GM19463 (cell line): ENCODE results near the gene PHLDB2.

Experiments used
- ATAC-seq: cut with Tn5 transposase; IDR thresholded peaks from one replicate; pipeline ENCODE4 v1.9.1; 2021; ENCODE audit warnings: mild to moderate bottlenecking, moderate library complexity; ENCODE audit not compliant: unreplicated experiment

Gene PHLDB2

DNA sequence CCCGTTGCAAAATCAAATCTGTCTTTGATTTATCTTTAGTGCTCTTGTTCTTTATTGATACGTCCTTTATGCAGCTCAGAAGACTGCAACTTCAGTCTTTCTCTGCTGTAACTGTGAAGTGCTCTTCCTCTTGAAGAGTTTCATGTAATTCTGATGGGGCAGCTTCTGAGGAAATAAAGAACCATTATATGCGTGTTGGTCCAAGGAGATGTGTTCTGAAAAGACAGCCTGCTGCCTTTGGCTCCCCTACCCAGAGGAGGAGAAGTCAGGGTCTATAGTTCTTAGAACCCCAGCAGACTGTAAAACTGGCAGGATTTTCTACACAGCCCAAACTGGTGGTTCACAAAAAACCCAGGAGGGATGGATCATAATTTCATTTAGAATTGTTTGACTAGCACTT lies 97.4 kb downstream of the PHLDB2 start:
- ATAC-seq = no peak

- no peak for ATAC-seq
Observed at GRCh38 chr3:111956995-111957734, 98.1 kb downstream of the PHLDB2 start.

- ATAC-seq = no peak
Observed at GRCh38 chr3:111961461-111962164, 102.5 kb downstream of the PHLDB2 start.

- ATAC-seq = no peak
Observed at GRCh38 chr3:111963424-111963823, 104.4 kb downstream of the PHLDB2 start.

GRCh38 chr3:111965484-111965883 lies 106.4 kb downstream of the PHLDB2 start:
- no peak for ATAC-seq

- ATAC-seq = no peak
Observed at GRCh38 chr3:111967068-111967467, 108.0 kb downstream of the PHLDB2 start.

DNA sequence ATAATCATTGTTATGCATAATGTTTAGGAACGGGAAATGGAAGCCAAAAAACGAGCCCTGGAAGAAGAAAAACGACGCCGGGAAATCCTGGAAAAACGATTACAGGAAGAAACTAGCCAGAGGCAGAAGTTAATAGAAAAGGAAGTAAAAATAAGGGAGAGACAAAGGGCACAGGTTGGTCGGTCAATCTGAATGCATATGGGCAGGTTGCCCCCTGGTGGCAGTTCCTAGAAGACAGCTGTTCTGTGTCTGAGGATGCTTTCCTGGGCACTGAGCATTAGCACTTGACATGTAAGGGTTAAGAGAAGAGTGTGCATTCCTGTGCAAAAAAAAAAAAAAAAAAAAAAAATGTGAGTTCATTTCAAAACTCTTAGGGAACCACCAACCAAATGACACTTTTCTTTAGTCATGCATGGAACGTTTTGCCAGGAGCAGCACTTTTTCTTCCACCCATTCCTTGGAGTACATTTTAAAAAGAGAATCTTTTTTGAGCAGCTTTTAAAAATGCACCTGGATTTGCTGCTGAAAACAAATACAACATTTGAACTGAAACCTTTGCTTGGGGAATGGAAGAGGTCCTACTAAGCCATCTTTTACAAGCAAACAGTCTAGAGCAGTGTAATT lies 108.7 kb downstream of the PHLDB2 start:
- peak; percentile 93 for ATAC-seq

GRCh38 chr3:111968319-111969054 lies 109.4 kb downstream of the PHLDB2 start:
- no peak for ATAC-seq

DNA sequence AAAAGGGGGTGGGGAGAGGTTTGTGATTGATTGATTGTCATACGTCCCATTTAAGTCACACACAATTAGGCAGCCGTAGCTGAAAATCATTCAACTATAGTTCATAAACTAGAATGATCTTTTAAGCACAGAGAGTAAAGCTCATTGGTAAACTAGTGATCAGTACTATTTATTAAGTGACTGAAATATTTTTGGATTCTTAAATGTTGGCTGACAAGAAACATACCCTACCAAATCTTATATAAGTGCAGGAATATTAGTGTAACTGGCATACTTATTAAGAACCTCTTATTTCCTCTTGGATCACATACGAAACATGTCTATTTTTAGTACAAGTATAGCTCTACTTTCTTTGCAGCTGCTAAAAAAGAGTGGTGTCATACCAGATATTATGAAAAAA lies 111.3 kb downstream of the PHLDB2 start:
- ATAC-seq = no peak

DNA sequence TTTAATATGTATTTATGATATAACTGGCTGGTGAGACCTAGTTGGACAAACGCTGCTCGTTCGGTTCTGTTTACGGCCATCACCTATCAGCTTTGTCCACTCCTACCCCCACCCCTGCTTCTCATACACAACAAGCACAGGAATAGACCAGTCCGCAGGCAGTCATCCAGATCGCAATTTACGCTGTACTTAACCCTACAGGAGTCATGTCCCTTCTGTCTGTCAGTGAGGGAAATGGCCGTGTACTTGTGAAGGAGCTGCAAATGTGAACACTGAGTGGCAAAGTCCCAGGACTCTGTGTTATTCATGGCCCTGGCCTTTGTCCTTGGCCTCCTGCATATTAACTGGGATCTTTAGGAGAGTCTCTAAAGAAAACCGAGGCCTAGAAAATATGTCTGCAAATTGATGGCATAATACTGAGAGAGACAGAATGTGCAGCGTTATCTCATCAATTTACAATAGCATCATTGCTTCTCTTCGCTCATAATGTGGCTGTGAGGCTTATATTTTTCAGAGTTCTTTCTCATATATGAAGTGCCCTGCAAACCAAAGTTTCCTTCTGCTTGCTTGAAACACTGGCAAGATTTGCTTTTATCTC lies 112.6 kb downstream of the PHLDB2 start:
- no peak for ATAC-seq

DNA sequence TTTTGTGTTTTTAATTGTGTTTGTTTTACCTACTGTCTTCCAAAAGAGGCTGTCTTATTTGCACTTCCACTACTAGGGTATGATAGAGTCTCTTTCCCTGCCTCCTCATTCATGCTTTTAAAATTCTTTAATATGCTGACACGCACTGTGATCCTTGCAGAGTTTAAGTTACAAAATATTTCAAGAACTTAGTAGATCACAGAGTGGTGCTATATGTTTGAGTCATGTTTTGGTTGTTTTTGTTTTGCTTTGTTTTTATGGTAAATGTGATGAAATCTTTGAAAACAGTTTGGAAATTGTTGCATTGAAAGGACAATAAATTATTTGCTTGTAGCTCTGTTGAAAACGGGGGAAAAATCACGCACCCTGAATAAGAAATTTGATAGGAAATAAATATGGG lies 113.8 kb downstream of the PHLDB2 start:
- ATAC-seq = no peak

DNA sequence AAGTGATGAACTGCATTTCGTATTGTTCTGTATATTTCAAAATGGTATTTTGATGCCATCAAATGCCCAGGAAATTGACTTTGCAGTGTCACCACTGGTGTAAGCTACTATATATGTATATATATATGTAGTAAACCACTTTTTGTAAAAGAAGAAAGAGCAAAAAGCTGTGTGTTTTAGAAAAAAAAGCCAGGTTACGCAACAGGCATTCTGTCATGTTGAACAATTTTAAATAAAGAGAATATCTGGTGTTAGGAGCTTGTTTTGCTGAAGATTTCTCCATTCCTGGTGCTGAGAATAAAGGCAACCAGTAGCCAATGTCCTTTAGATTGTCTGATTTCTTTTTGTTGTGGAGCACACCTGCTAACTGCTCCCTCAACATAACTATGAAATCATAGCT lies 116.1 kb downstream of the PHLDB2 start:
- ATAC-seq = no peak

DNA sequence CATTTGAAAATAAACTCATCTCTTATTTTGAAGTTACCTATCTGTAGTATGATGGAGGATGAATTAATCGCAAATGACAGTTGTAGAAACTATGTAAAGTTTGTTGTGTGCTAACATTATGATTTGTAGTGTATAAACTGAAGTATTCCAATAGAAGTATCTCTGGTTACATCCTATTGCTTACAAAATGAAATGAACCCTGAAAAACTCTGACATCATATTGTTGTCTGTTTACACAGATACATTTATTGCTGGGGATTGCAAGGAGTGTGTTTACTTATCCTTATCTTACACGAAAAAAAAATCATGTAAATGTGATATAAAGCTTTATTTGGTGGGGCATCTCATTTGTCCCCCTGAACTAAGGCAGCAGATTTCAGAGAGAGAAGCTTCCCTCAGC lies 117.2 kb downstream of the PHLDB2 start:
- no peak for ATAC-seq

- peak; percentile 94 for ATAC-seq
Observed at GRCh38 chr3:111978583-111979433, 119.7 kb downstream of the PHLDB2 start, which contains the start of gene ABHD10. Gene ABHD10 (plus strand): TSS chr3:111979026. CDS start chr3:111979062, 36 bp downstream.

DNA sequence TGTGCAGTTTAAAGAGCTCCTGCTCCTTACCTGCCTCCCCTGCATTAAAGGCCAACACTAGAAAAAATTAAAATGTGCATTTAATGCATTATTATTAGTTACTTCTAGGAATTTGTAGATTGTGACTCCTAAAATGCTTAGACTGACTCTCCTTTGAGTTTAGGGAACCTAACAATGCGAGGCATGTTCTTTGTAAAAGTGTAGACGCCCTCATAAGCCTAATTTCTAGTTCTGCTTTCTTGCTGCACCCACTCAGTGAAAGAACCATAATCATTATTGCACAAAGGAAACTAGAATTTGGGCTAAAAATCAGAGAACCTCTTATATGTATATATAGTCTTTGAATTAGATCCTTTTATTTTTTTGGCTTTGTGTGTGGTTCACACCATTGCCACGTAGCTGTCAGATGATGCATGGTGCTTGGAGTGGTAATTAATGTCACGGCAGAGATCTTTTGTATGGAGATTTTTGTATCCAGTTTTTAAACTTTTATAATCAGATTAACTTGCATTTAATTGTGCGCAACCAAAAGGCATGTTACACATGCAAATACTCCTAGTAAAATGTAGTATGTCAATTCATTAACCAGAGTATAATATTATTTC lies 120.5 kb downstream of the PHLDB2 start:
- ATAC-seq = peak; percentile 27

DNA sequence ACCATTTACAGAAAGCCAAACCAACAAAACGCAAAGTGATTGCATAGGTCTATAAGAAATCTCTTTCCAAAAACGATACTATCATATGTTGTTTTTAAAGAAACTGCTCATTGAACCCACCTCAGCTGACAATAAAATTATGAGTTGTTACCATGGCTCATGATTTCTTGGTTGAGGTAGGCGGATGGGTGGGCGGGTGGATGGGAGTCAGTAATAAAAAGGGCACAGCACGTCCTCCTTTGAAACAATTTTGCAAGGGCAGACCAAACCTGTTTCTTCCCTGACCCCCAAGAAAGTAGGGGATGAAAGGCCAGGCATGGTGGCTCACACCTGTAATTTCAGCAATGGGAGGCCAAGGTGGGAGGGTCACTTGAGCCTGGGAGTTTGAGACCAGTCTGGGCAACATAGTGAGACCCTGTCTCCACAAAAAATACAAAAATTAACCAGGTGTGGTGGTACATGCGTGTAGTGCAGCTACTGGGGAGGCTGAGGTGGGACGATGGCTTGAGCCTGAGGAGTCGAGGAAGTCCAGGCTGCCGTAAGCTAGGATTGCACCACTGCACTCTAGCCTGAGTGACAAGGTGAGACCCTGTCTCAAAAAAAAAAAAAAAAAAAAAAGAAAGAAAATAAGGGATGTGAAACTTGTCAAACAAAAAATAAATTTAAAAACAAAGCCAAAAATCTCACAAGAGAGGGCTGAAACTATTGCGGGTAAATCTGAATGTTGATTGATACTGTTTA lies 121.8 kb downstream of the PHLDB2 start:
- ATAC-seq = no peak

DNA sequence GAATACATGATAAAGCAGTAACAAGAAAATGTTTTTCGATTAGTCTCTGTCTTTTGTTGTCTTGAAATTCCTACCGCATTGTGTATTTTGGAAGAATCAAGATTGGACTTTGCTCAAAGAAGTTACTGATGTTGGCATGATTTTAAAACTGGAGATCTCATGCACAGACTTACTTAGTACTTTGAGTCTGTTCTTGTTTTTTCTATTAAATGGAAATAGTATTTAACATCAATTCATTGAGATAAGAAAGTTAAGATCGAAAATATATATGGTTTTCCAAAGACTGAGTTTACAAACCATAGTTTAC lies 122.3 kb downstream of the PHLDB2 start:
- ATAC-seq = no peak

GRCh38 chr3:111984636-111985298 lies 125.7 kb downstream of the PHLDB2 start:
- no peak for ATAC-seq

DNA sequence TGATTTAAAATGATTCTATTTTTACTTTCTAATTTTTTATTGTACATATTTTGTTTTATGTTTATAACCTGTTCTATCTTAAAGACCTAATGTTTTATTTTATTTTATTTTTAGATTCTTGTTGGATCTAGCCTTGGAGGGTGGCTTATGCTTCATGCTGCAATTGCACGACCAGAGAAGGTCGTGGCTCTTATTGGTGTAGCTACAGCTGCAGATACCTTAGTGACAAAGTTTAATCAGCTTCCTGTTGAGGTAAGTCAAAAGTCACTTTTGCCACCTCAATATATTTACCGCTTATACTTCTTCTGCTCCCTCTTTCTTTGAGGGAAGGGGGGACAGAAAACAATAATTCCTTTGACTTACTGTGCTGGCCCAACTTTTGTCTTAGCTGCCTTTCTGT lies 127.7 kb downstream of the PHLDB2 start:
- ATAC-seq = no peak
